Measurements from ENCODE around the gene KIRREL3. TPM values are rescaled to one million over a fixed set of nuclear protein-coding genes. Genes with fewer than 3 reads are reported as not detected.
"Not testable (repeated sequence)": the region's sequence is repeated elsewhere in the genome, so short reads cannot be mapped to it uniquely, and the experiment has no call there.

The KIRREL3 gene
- total and polyA plus RNA-seq, 2 of the 8 experiments (the other 6 are each of a cell fraction or from before 2014, with no cell fraction given): 0.29 to 0.32 TPM

DNA sequence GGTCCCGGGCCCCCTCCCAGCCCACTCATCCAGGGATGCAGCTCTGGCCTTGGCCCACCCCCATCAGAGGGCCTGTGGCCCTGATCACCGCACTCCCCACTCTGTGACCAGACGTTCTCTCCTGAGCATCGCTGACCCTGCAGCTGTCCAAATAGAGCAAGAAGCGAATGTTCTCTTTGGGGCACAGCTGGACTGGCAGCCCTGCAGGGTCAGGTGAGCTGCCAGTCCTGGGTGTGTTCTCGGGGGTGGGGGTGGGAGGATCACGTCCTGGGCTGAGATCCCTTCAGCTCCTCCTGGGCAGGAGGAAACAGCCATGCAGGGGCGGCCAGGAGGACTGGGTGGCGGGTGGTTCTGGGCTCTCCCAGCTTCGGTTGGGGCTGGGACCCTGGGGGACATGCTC, 618.6 kb downstream of the KIRREL3 start:
- H2BK5ac ChIP-seq (ENCODE audit: low read depth, low read length); H3K79me2 ChIP-seq (ENCODE audit: control insufficient read depth in 1 of 2, insufficient read depth in 2 of 2, low read length in 2 of 2); H3K4ac ChIP-seq (replicated peaks; ENCODE audit: insufficient read length, low read depth, low read length); H3K9ac ChIP-seq (replicated peaks in 1 of 4; ENCODE audit: extremely low read depth in 1 of 4, low read depth in 3 of 4, low read length in 3 of 4); H4K5ac ChIP-seq (ENCODE audit: insufficient read length, low read depth, low read length); POLR2A ChIA-PET (ENCODE audit: partially characterized antibody); H3K79me1 ChIP-seq (ENCODE audit: low read depth, low read length); H3K36me3 ChIP-seq (ENCODE audit: control insufficient read depth in 2 of 4, insufficient read depth in 4 of 4, low read length in 3 of 4); H4K8ac ChIP-seq (ENCODE audit: extremely low read depth, insufficient read depth, low read length); H2AK5ac ChIP-seq (ENCODE audit: low read depth, low read length); H3K14ac ChIP-seq (ENCODE audit: insufficient read length); H2BK20ac ChIP-seq (ENCODE audit: low read length); H3K23ac ChIP-seq (ENCODE audit: insufficient read length); H4K91ac ChIP-seq (replicated peaks; ENCODE audit: insufficient read length, low read length); H2BK120ac ChIP-seq (replicated peaks; ENCODE audit: low read depth, low read length); H3K18ac ChIP-seq (ENCODE audit: extremely low read depth, low read length); H3K4me1 ChIP-seq (replicated peaks in 1 of 4; ENCODE audit: control insufficient read depth in 3 of 4, insufficient read depth in 4 of 4, low read length in 3 of 4); H3K23me2 ChIP-seq (ENCODE audit: low read depth, low read length); H3K56ac ChIP-seq (replicated peaks; ENCODE audit: insufficient read length, low read depth, low read length); H3K9me3 ChIP-seq (ENCODE audit: insufficient read depth in 2 of 2, low read depth in 1 of 2, low read length in 1 of 2); H3K27me3 ChIP-seq (replicated peaks in 1 of 4; ENCODE audit: control insufficient read depth in 3 of 4, extremely low read depth in 1 of 4, insufficient read depth in 3 of 4, low read length in 3 of 4); H3K4me2 ChIP-seq (ENCODE audit: insufficient read depth in 1 of 2, low read depth in 2 of 2, low read length in 2 of 2); DNase-seq (ENCODE audit: low read depth in 1 of 2, low spot score in 2 of 2); H4K20me1 ChIP-seq (replicated peaks in 1 of 2; ENCODE audit: control insufficient read depth in 1 of 2, insufficient read depth in 2 of 2, low read length in 2 of 2); CTCF ChIA-PET (ENCODE audit: partially characterized antibody); FAIRE-seq; H3K27ac ChIP-seq (ENCODE audit: low read depth, low read length); H2BK12ac ChIP-seq (ENCODE audit: low read depth, low read length); H2BK15ac ChIP-seq (ENCODE audit: low read length); H3K4me3 ChIP-seq (ENCODE audit: extremely low read depth in 1 of 4, insufficient read depth in 2 of 4, low read depth in 3 of 4, low read length in 4 of 4); H2AFZ ChIP-seq (ENCODE audit: low read length): not testable (repeated sequence)
- WGBS, 2 experiments (ENCODE audit: extremely low coverage in 1 of 2, insufficient coverage in 1 of 2, insufficient read length in 1 of 2, insufficient replicate concordance in 2 of 2, low coverage in 1 of 2, low lambda C conversion rate in 2 of 2, missing lambda C conversion rate in 1 of 2): 100% methylated on average over 1 of the region's 10 CpGs; no CpG with 5 or more reads in 1 of the 2 experiments

All from H1 (cell line).